Kidney (tissue), 14 donors: ENCODE measurements around the gene IRAK3. TPM values are rescaled to one million over a fixed set of nuclear protein-coding genes. Genes with fewer than 3 reads are reported as not detected.

ENCODE experiments used
- DNase-seq, 5 donors: peaks; one replicate each; pipeline ENCODE4 v3.0.0-alpha.2; 2013 to 2020
- FAIRE-seq: peaks from 2 replicates; lab custom pipeline; 2012; peaks lifted over from hg19 to GRCh38; lab: Jason Lieb, UNC
- H3K27ac ChIP-seq, 2 donors: one replicate each; pipeline ENCODE4 v1.7.0; 2013; ENCODE audit warnings: low read depth in 2 of 2, low read length in 2 of 2, inconsistent platforms in 1 of 2
- H3K27me3 ChIP-seq: one replicate; pipeline ENCODE4 v1.7.1; 2013; ENCODE audit warnings: low read length, inconsistent platforms; ENCODE audit not compliant: control insufficient read depth, insufficient read depth
- H3K36me3 ChIP-seq, 3 donors: one replicate each; pipeline versions ENCODE4 v1.7.0 to v1.7.1; 2013; ENCODE audit warnings: low read length in 3 of 3, control low read depth in 1 of 3, inconsistent platforms in 1 of 3; ENCODE audit not compliant: insufficient read depth in 3 of 3, control insufficient read depth in 2 of 3
- H3K4me1 ChIP-seq, 3 donors: one replicate each; pipeline versions ENCODE4 v1.7.0 to v1.7.1; 2013; ENCODE audit warnings: low read length in 3 of 3, inconsistent platforms in 1 of 3, low read depth in 1 of 3; ENCODE audit not compliant: control insufficient read depth in 2 of 3, insufficient read depth in 2 of 3
- H3K4me3 ChIP-seq, 3 donors: one replicate each; pipeline versions ENCODE4 v1.7.0 to v1.8.1; 2013; ENCODE audit warnings: low read length in 3 of 3, control low read depth in 1 of 3, inconsistent platforms in 1 of 3
- H3K9ac ChIP-seq, 3 donors: one replicate each; pipeline versions ENCODE4 v1.7.0 to v1.7.1; 2013; ENCODE audit warnings: low read length in 3 of 3, control low read depth in 1 of 3, inconsistent platforms in 1 of 3
- H3K9me3 ChIP-seq, 3 donors: one replicate each; pipeline versions ENCODE4 v1.7.0 to v1.7.1; 2013; ENCODE audit warnings: low read length in 3 of 3, control low read depth in 1 of 3, inconsistent platforms in 1 of 3; ENCODE audit not compliant: control insufficient read depth in 2 of 3, insufficient read depth in 1 of 3
- CTCF ChIP-seq: IDR thresholded peaks from 3 replicates; pipeline ENCODE4 v1.5.1; 2012; ENCODE audit warnings: mild to moderate bottlenecking, moderate library complexity, borderline replicate concordance; ENCODE audit not compliant: insufficient read depth; ENCODE audit errors: extremely low read depth
- intact Hi-C: fragments of 100-400 bp; cut with DNase I; formaldehyde crosslinking; loops from one replicate; pipeline ENCODE4 v1.11.1; 2022
- polyA plus RNA-seq: library from polyadenylated mRNA; stranded (reverse); fragments of 350-450 nt; fragmentation: Illumina TruSeq; extraction: RNeasy Lipid Tissue Mini Kit (QIAGEN cat#74804); gene quantifications from one replicate; pipeline ENCODE4 v1.2.3, GENCODE V29; 2014; ENCODE audit warnings: low read depth, low replicate concordance; ENCODE audit not compliant: insufficient read depth
- total RNA-seq: library from RNA; stranded (reverse); fragmentation: NEBNext Ultra II Directional; extraction: Animal tissue kit (Norgen Biotek cat#: 25700); gene quantifications from one replicate; pipeline ENCODE4 v1.2.1, GENCODE V29; 2021
- donor health status: control.
- donor health status: control.
- donor health status: control.
- donor health status: control.
- donor health status: control.
- donor health status: DM: yes; HTN: yes; CAD: no.
- donor health status: Normal renal cell carcinoma (clear cell type).

IRAK3 gene
- total and polyA plus RNA-seq, 2 donors from 2014 or later: 1.2 to 19.9 TPM

GRCh38 chr12:66141299-66141698 lies 47.7 kb upstream of the IRAK3 start:
- TF ChIP-seq CTCF: no peak
- intact Hi-C loops: no loop called here
- Histone ChIP-seq H3K36me3 (peaks cover 5 to 24% (median 11%) of the 10 kb centered on the region in 3 donors), H3K9ac (no peak overlapping the region), H3K9me3 (peaks cover 0 to 12% (median 2%) of the 10 kb centered on the region in 3 donors), H3K4me1 (no peaks in the 10 kb centered on the region), H3K27ac (no peak overlapping the region), H3K4me3 (no peak overlapping the region), H3K27me3 (no peaks in the 10 kb centered on the region)
- no peak for DNase-seq
- FAIRE-seq: no peak

GRCh38 chr12:66142826-66143225 lies 46.2 kb upstream of the IRAK3 start:
- Histone ChIP-seq H3K27me3 (no peaks in the 10 kb centered on the region), H3K27ac (no peak overlapping the region), H3K9ac (no peak overlapping the region), H3K4me1 (no peaks in the 10 kb centered on the region), H3K36me3 (peaks cover 5 to 21% (median 8%) of the 10 kb centered on the region in 3 donors), H3K4me3 (no peak overlapping the region), H3K9me3 (peaks cover 0 to 12% (median 2%) of the 10 kb centered on the region in 3 donors)
- FAIRE-seq: no peak
- DNase-seq: no peak
- intact Hi-C loops: no loop called here
- TF ChIP-seq CTCF: no peak

GRCh38 chr12:66143868-66144267 lies 45.1 kb upstream of the IRAK3 start:
- DNase-seq (no peak), FAIRE-seq (no peak)

More at GRCh38 chr12:66143868-66144267, 45.1 kb upstream of the IRAK3 start:
- Histone ChIP-seq H3K9me3 (peaks cover 0 to 12% (median 2%) of the 10 kb centered on the region in 3 donors), H3K9ac (no peak overlapping the region), H3K36me3 (peaks cover 5 to 21% (median 9%) of the 10 kb centered on the region in 3 donors), H3K27me3 (no peaks in the 10 kb centered on the region), H3K4me3 (no peak overlapping the region), H3K27ac (no peak overlapping the region), H3K4me1 (no peaks in the 10 kb centered on the region)
- intact Hi-C loops: no loop called here
- TF ChIP-seq CTCF: no peak
